Measurements from ENCODE around the gene CHCHD3.

DNA sequence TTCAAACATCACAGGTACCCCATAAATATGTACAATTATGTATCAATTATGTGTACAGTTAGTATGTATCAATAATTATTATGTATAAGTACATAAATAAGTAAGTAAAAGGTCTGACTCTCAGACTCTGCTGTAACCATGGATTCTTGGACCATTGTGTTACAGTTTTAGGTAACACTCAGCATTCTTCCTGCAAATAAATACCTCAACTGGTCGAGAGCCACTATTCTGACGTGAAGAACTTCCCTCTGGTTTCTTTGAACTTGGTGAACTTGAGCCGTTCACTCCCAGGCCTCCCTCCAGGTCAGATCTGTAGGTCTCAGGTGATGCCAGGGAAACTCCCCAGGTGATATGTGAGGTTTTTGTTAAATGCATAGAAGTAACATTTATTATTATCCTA, 313.8 kb downstream of the CHCHD3 start:
- TF ChIP-seq, protein P1, sequence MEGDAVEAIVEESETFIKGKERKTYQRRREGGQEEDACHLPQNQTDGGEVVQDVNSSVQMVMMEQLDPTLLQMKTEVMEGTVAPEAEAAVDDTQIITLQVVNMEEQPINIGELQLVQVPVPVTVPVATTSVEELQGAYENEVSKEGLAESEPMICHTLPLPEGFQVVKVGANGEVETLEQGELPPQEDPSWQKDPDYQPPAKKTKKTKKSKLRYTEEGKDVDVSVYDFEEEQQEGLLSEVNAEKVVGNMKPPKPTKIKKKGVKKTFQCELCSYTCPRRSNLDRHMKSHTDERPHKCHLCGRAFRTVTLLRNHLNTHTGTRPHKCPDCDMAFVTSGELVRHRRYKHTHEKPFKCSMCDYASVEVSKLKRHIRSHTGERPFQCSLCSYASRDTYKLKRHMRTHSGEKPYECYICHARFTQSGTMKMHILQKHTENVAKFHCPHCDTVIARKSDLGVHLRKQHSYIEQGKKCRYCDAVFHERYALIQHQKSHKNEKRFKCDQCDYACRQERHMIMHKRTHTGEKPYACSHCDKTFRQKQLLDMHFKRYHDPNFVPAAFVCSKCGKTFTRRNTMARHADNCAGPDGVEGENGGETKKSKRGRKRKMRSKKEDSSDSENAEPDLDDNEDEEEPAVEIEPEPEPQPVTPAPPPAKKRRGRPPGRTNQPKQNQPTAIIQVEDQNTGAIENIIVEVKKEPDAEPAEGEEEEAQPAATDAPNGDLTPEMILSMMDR (IDR thresholded peaks at IDR 0.05; ENCODE audit: poor library complexity), result no peak
- no peak for TF ChIP-seq EZH2 (IDR thresholded peaks at IDR 0.05; ENCODE audit: borderline replicate concordance)
- TF ChIP-seq EZH2phosphoT487 (IDR thresholded peaks at IDR 0.05; ENCODE audit: low read depth, severe bottlenecking, unreplicated experiment), result no peak

All from hepatocyte (in vitro differentiated cells).